ENCODE measurements around the gene SDK1.
A peak's percentile ranks its signal among the peaks of the same experiment; 100 is the strongest.
"Not testable (repeated sequence)": the region's sequence is repeated elsewhere in the genome, so short reads cannot be mapped to it uniquely, and the experiment has no call there.

SDK1 gene

DNA sequence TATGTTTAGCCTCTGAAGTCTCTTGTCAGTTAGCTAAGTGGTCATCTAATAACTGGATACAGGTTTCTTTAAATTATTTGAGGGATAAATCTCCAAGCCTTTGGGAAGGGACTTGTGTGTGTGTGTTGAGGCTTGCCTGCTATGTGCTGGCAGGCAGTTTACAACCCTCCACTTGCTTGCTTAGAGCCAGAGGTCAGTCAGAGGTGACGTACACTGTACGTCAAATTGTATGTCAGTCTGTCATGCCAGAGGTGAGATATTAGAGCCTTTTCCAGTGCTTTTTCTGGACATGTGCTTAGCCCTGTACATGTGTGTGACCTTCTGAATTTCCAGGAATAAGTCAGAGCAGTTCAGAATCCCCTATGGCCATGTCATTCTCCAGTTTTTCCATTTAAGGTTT is 438.9 kb downstream of the SDK1 start:
- no peak overlapping the region for H3K27ac ChIP-seq
- DNase-seq (ENCODE audit: low spot score), result no peak
- TF ChIP-seq CTCF (IDR thresholded peaks at IDR 0.05), result no peak
- H3K4me3 ChIP-seq, result no peak overlapping the region

DNA sequence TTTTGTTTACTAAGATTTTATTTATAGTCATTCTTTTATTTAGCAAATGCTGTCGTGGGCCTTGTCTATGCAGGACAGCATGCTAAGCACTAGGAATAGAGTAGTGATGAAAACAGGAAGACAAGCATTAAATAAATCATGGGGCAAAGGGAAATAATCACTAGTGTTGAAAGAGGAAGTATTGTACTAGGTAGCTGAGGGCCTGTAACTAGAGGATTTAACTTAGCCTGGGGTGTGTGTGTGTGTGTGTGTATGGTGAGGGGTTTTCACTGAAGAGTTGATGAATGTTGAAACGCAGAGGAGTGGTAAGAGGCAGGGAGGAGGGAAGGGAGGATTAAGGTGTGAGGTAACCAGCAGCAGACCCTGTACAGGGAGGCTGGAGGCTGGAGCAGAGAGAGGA is 446.4 kb downstream of the SDK1 start:
- DNase-seq (ENCODE audit: low spot score), result no peak
- TF ChIP-seq CTCF (IDR thresholded peaks at IDR 0.05), result no peak
- Histone ChIP-seq H3K4me3 (no peak overlapping the region), H3K27ac (no peak overlapping the region)

GRCh38 chr7:3748389-3748788 is 447.3 kb downstream of the SDK1 start:
- DNase-seq (ENCODE audit: low spot score), result no peak
- no peak overlapping the region for H3K27ac ChIP-seq
- no peak for TF ChIP-seq CTCF (IDR thresholded peaks at IDR 0.05)

DNA sequence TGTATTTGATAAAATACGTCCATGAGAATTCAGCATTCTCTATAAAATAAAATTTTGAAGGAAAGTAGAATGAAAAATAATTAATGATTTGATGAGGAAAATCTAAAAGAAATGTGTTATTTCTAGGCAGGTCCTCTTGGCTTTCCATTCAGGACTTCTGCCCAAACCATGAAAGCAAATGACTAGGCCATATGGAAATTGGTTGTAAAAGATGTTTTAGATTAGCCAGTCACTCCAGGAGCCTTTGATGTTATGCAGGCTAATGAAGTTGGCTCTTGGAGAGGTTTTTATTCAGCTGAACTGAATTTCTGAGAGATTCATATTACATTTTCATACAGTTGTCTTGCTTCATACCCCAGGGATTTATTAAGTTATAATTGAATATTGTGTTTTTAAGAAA is 452.8 kb downstream of the SDK1 start:
- Histone ChIP-seq H3K4me3 (no peak overlapping the region), H3K27ac (no peak overlapping the region)
- DNase-seq (ENCODE audit: low spot score), result no peak
- TF ChIP-seq CTCF (IDR thresholded peaks at IDR 0.05), result no peak

More at GRCh38 chr7:3748389-3748788, 447.3 kb downstream of the SDK1 start:
- no peak overlapping the region for H3K4me3 ChIP-seq

GRCh38 chr7:3754493-3755341 is 453.7 kb downstream of the SDK1 start:
- DNase-seq (ENCODE audit: low spot score), result no peak
- Histone ChIP-seq H3K4me3 (peak overlapping the region; percentile 13), H3K27ac (no peak overlapping the region)
- TF ChIP-seq CTCF (IDR thresholded peaks at IDR 0.05), result no peak

- not testable (repeated sequence) for DNase-seq (ENCODE audit: low spot score); H3K4me3 ChIP-seq; H3K27ac ChIP-seq
Measured at GRCh38 chr7:3755778-3756453, 454.9 kb downstream of the SDK1 start.

GRCh38 chr7:3757059-3757458 is 456.0 kb downstream of the SDK1 start:
- TF ChIP-seq CTCF (IDR thresholded peaks at IDR 0.05), result no peak
- no peak for DNase-seq (ENCODE audit: low spot score)
- Histone ChIP-seq H3K27ac (no peak overlapping the region), H3K4me3 (no peak overlapping the region)
